GM18870 (cell line): ENCODE data around the gene CALM1.

ENCODE experiments used
- ATAC-seq: cut with Tn5 transposase; IDR thresholded peaks from one replicate; pipeline ENCODE4 v1.9.1; 2021; ENCODE audit warnings: moderate library complexity; ENCODE audit not compliant: unreplicated experiment

CALM1 gene

DNA sequence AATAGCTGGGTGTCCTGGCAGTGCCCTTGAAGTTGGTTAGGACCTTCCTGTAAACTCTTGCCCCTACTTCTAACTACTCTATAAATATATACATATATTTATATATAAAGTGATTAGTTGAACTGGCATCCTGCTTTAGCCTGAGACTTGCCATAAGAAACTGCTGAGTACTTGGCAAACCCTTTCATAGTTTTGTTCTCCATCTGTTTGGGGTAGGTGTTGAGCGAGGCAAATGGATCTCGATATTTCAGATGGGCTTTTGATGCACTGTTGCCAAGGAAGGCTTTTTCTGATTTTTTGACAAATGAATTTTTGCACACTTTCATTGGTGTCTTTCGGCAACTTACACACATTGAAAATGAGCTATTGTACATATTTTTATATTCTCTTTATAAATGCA is 10.4 kb downstream of the CALM1 start:
- ATAC-seq = no peak

GRCh38 chr14:90408713-90409112 is 11.9 kb downstream of the CALM1 start:
- no peak for ATAC-seq

DNA sequence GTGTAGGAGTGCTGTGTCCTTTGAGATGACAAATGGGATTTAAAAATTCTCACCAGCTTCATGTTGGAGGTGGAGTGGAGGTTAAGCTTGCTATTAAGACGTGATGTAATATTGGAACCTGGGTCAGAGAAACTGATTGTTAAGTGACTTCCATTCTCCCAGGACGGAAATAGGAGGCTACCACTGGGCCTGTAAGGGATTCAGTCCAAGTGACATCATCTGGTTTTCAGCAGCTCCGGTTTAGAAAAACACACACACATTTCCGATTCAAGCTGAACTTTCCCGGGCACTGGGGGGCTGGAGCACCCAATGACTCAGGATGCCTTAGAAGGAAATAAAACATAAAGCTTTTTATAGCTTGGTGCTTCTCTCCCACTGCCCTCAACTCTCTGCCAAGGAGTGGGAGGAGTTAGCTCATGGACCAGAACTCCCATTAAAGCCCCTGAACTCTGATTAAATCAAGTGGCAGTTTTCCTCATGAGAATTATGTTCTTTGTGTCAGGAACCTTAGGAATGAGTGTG is 12.4 kb downstream of the CALM1 start:
- ATAC-seq = no peak

DNA sequence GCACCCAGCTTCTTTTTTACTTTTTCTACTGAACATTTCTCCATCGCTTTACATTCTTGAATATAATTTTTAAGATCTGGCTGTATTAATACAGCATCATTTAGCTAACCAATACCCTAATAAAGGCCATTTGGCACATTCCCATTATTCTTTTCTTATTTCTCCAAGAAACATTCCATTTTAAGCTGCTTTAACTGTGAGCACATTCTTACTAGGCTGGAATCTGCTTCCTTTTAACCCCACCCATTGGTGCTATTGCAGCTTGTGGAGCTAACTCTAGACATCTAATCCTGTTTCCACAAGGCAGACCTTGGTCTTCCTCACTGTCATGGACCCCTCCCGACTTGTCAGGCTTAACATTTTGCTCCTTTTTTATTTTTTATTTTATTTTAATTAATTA is 15.2 kb downstream of the CALM1 start:
- ATAC-seq = no peak

GRCh38 chr14:90416720-90417119 is 19.9 kb downstream of the CALM1 start:
- ATAC-seq = no peak

GRCh38 chr14:90418053-90418452 is 21.2 kb downstream of the CALM1 start:
- no peak for ATAC-seq

DNA sequence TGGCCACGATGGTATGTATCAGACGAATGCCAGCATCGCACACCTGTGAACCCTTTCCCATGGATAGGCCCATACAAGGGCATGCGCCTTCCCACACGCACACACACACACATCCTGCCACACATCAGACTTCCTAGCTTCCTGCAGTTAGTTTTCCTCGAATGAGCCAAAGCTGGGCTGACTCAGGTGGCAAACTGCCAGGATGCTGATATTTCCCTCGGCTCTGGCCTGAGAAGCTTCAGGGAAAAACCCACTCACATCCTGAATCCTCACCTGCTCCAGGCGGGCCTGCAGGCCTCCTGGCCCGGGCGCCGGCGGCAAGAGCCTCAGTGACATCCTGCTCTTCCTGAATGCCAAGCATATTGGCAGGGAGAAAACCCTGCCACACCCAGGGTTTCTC is 22.4 kb downstream of the CALM1 start:
- no peak for ATAC-seq

DNA sequence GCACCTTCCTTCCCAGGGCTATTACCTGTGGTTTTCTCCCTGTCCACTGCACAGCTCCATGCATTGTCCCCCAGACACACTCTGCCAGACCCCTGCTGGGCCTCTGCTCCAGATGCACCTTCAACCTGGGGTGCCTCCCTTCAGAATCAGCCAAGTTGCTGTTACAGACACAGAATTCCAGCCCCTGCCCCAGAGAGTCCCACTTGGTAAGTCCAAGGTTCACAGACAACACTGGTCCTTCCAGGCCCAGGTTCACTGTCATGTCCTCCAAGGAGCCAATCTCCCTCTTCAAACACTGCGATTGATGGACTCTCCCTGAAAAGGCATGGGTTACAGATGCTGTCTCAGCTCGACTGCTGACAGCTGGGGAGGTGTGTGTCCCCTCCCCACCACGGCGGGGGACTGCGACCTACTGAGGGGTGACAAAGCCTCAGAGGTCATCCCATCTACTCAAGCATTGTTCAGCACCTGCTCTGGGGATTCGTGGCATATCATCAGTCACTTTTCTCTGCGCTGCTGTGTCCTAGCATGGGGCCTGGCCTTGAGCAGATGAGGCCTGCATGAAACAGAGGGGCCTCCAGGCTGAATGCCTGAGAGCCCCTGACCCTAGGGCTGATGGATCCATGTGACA is 24.3 kb downstream of the CALM1 start:
- no peak for ATAC-seq

GRCh38 chr14:90421632-90422020 is 24.8 kb downstream of the CALM1 start:
- no peak for ATAC-seq

DNA sequence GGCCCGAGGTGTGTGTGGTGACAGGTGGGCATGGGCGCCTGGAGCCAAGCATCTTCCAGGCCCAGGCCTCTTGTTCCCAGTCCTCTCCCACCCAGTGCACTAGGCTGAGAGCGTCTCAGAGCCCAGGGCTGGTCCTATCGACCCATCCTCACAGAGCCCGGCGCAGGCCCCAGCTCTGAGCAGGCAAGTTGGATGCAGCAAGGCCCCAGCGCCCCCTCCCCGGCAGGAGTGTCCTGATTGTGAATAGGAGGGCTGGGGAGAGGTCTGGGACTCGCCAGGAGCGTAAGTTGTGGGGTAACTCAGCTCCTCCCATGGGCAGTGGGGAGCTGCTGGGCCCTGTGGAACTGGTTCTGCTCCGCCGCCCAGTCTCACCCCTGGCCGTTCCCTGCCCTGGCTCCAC is 26.3 kb downstream of the CALM1 start:
- no peak for ATAC-seq

- ATAC-seq = no peak
Observed at GRCh38 chr14:90424075-90424474, 27.2 kb downstream of the CALM1 start.

GRCh38 chr14:90424686-90425372 is 28.0 kb downstream of the CALM1 start:
- ATAC-seq = no peak

DNA sequence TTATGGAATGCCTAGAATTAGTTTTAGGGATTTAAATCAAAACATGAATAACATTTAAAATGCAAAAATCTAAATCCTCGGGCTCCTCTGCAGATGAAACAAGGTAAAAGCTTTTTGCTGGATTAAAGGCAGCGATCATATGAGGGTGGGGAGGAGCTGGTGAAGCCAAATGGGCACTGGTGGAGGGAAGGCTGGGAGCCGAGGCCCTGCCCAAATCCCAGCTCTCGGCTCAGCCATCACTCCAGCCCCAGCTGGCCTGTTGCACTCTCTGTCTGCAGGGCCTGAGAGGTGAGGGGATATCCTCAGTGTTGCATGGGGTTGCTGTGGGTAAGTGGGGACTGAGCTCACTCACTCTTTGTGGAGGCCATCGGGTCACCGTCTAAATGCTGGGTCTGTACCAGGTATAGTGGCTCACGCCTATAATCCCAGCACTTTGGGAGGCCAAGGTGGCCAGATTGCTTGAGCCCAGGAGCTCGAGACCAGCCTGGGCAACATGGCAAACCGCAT is 28.6 kb downstream of the CALM1 start:
- no peak for ATAC-seq

GRCh38 chr14:90426031-90426540 is 29.3 kb downstream of the CALM1 start:
- ATAC-seq = no peak

DNA sequence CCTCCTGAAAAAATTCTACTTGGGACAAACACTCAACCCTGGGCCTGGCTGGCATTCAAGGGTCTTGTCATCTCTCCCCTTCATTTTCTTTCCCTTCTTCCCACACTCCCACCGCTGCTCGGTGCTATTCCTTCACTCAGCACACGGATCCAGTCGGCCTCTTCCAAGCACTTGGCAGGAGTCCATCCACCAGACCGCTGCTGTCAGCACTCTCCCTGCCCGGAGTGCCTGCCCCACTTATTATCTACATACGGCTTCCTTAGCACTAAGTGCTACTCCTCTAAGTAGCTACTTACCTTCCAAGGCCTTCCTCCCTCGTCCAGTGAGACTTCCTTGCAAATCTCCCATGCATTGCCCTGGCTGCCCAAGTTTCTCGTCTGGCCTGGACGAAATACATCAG is 29.8 kb downstream of the CALM1 start:
- no peak for ATAC-seq

- no peak for ATAC-seq
Observed at GRCh38 chr14:90427848-90428426, 31.1 kb downstream of the CALM1 start.

- ATAC-seq = no peak
Observed at GRCh38 chr14:90428676-90429075, 31.8 kb downstream of the CALM1 start.

GRCh38 chr14:90429236-90429635 is 32.4 kb downstream of the CALM1 start:
- no peak for ATAC-seq

DNA sequence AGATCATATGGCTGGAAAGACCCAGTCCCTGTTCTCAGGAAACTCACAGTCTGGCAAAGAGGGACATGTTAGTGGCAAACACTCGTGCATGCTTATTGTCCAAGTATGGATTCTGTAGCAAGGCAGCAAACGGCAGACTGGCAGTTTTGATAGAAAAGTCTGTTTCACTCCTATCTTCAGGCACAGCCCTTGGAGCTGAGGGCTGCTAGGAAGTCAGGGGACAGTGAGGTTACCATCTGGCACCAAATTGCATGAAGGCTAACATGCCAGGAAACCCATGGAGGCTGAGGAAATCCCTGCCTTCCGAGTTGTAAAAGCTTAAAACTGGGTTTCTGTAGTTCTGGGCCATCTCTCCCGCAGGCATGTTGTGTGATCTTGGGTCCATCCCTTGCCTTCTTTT is 32.9 kb downstream of the CALM1 start:
- no peak for ATAC-seq

DNA sequence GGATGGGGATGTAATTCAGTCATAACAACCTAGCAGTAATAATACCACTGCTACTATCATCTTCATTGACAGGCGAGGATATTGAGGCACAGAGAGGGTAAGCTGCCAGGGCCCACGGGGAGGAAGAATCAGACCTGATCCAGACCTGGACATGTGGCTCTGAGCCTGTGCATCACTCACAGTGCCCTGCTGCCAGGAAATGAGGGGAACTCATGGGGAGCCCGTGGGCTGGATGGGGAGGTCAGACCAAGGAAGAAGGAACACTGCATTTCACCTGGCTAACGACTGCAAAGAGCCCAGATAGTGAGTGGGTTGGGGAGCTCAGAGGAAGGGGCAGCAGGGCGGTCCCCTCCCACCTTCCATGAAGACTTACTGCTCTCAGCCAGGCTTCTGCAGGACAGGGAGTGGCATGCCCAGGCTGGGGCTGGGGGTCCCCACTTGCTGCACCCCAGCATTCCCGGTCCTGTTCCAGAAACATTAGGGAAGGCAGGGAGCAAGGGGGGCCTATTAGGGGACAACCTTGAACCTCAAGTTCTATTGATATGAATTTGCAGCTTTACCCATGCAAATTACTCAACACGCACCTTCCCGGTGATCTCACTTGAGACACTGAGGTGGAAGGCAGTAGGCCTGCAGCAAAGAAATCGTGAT is 37.7 kb downstream of the CALM1 start:
- no peak for ATAC-seq

DNA sequence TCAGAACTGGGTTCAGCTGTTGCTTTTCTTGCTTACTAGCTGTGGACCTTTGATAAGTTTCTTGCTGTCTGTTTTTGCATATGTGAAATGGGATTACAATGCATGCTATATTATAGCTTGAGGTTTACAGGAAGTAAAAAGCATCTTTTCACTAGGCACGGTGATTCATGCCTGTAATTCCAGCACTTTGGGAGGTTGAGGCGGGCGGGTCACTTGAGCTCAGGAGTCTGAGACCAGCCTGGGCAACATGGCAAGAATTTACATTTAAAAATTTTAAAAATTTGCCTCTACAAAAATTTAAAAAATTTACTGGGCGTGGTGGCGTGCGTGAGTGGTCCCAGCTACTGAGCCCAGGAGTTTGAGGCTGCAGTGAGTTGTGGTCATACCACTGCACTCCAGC is 42.0 kb downstream of the CALM1 start:
- ATAC-seq = no peak
